Muscle layer of colon (tissue), 2 donors: ENCODE measurements around the gene BARHL1.

ENCODE experiments used
- H3K27ac ChIP-seq: one replicate; pipeline ENCODE4 v1.7.0; 2013; ENCODE audit warnings: low read depth, mild to moderate bottlenecking, low read length, moderate library complexity
- H3K27me3 ChIP-seq, 2 donors: one replicate each; pipeline ENCODE4 v1.7.0; 2013; ENCODE audit warnings: low read length in 2 of 2, mild to moderate bottlenecking in 2 of 2; ENCODE audit not compliant: insufficient read depth in 2 of 2, control insufficient read depth in 1 of 2
- H3K36me3 ChIP-seq: one replicate; pipeline ENCODE4 v1.7.0; 2013; ENCODE audit warnings: mild to moderate bottlenecking, low read length; ENCODE audit not compliant: insufficient read depth
- H3K4me1 ChIP-seq: one replicate; pipeline ENCODE4 v1.7.0; 2013; ENCODE audit warnings: mild to moderate bottlenecking, low read length; ENCODE audit not compliant: insufficient read depth
- H3K4me3 ChIP-seq, 2 donors: one replicate each; pipeline ENCODE4 v1.7.0; 2013; ENCODE audit warnings: low read length in 2 of 2, low read depth in 1 of 2, mild to moderate bottlenecking in 1 of 2, moderate library complexity in 1 of 2
- H3K9ac ChIP-seq: one replicate; pipeline ENCODE4 v1.7.0; 2013; ENCODE audit warnings: low read length
- H3K9me3 ChIP-seq: one replicate; pipeline ENCODE4 v1.7.0; 2013; ENCODE audit warnings: mild to moderate bottlenecking, low read length
- donor health status: abdominal sarcoma.
- donor health status: Adenocarcinoma of cecum.

The BARHL1 gene

DNA sequence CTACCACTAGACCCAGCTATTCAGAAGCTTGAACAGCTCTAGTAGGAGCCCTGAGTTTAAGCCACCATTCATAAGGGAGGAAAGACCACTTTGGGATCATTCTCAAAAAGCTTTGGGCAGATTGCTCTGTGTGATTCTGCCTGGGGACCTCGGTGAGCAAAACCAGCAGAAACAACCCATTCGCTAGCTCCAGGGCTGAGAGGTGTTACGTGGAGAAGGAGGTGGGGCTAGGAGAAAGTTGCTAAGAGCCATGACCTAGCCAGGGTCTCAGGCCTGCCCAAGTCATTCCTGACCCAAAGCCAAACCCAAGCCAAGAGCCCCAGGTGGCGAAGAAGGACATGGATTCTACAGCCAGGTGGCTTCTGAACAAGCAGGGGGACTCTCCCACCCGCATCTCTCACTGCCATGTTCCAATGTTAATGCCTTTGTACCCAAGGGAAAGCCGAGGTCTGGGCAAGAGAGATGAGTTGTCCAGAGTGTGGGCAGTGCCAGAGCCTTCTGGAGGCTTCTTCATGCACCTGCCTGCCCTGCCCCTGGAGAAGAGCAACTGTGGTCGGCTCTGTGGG, 4.0 kb upstream of the BARHL1 start:
- Histone ChIP-seq H3K4me3 (no peak overlapping the region), H3K27ac (no peak overlapping the region), H3K9ac (no peak overlapping the region), H3K36me3 (no peaks in the 10 kb centered on the region), H3K9me3 (no peaks in the 10 kb centered on the region), H3K4me1 (peaks cover 7% of the 10 kb centered on the region), H3K27me3 (peaks cover 33 to 83% of the 10 kb centered on the region in 2 donors)

DNA sequence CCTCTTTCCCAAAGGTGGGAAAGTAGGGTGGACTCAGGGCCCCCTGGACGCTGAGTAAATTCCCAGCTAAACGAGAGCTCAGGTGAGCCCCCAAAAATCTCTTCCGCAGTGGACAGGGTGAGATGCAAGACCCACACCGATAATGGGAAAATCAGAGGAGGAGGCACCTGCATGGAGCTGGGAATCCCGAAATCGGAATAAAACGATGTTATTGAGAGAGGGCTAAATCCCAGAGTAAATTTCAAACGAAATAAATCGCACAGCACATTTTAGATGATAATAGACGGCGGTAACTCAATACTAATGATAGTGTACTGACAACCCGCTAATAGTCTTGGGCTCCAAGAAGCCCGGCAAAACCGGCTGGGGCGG, 3.0 kb upstream of the BARHL1 start:
- H3K36me3 ChIP-seq = no peaks in the 10 kb centered on the region
- peaks cover 39 to 88% of the 10 kb centered on the region in 2 donors for H3K27me3 ChIP-seq
- no peak overlapping the region for H3K27ac ChIP-seq
- peaks cover 7% of the 10 kb centered on the region for H3K4me1 ChIP-seq
- no peak overlapping the region for H3K9ac ChIP-seq
- H3K4me3 ChIP-seq = no peak overlapping the region
- H3K9me3 ChIP-seq = no peaks in the 10 kb centered on the region

DNA sequence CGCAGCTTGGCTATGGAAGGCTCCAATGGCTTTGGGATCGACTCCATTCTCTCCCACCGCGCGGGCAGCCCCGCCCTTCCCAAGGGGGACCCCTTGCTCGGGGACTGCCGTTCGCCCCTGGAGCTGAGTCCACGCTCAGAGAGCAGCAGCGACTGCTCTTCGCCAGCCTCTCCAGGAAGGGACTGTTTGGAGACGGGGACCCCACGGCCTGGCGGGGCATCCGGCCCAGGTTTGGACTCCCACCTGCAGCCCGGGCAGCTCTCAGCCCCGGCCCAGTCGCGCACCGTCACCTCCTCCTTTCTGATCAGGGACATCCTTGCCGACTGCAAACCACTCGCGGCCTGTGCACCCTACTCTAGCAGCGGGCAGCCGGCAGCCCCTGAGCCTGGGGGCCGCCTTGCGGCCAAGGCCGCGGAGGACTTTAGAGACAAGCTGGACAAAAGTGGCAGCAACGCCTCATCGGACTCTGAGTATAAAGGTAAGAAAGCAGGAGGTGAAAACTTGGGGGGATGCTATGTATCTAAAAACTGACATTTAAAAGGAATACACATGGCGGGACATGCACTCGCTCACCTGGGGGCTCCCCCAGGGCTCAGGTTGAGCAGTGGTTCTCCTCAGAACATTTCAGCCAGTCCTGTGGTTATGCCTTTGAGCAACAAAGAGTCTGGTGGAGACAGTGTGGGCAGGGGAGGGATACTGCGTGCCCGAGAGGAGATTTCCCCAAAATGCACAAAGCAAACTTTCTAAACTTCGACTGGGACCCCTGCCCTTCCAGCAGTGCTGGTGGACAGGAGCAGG, 579 bp downstream of the BARHL1 start:
- H3K27me3 ChIP-seq = peaks cover 70 to 97% of the 10 kb centered on the region in 2 donors
- H3K4me3 ChIP-seq = no peak overlapping the region
- H3K4me1 ChIP-seq = peaks cover 7% of the 10 kb centered on the region
- no peak overlapping the region for H3K27ac ChIP-seq
- no peaks in the 10 kb centered on the region for H3K36me3 ChIP-seq
- H3K9me3 ChIP-seq = no peaks in the 10 kb centered on the region
- no peak overlapping the region for H3K9ac ChIP-seq

DNA sequence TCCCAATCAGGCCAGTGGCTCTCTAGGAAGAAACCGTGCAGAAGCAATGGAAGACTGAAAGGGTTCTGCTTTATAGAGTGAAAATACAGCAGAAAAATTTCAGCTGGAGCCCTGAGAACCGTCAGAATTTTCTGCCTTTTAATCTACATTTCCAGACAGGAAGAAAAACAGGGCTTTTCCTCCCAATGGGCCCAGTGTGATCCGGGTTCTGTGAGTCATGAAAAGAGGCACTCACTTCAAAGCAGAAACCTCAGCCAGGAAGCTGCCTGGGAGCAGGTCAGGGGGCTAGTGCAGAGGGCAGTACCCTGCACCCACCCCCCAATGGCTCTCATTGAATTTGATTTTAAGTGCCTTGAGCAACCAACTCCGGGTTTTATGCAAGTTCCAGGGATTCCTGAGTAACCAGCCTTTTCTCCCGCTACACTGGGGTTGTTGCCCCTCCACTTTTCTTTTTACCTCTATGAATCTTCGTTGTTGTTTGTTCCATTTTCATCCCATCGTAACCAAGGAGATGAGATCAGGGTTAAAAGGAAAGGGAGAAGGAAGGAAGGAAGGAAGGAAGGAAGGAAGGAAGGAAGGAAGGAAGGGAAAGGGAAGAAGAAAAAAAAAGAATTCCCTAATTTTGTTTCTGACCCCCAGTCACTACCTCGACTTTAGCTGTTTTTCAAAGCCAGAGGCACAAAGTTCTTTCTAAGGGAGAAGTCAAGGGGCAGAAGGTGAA, 1.3 kb downstream of the BARHL1 start:
- Histone ChIP-seq H3K4me1 (peaks cover 7% of the 10 kb centered on the region), H3K9me3 (no peaks in the 10 kb centered on the region), H3K27ac (no peak overlapping the region), H3K27me3 (peaks cover 66 to 99% of the 10 kb centered on the region in 2 donors), H3K4me3 (no peak overlapping the region), H3K36me3 (no peaks in the 10 kb centered on the region), H3K9ac (no peak overlapping the region)

DNA sequence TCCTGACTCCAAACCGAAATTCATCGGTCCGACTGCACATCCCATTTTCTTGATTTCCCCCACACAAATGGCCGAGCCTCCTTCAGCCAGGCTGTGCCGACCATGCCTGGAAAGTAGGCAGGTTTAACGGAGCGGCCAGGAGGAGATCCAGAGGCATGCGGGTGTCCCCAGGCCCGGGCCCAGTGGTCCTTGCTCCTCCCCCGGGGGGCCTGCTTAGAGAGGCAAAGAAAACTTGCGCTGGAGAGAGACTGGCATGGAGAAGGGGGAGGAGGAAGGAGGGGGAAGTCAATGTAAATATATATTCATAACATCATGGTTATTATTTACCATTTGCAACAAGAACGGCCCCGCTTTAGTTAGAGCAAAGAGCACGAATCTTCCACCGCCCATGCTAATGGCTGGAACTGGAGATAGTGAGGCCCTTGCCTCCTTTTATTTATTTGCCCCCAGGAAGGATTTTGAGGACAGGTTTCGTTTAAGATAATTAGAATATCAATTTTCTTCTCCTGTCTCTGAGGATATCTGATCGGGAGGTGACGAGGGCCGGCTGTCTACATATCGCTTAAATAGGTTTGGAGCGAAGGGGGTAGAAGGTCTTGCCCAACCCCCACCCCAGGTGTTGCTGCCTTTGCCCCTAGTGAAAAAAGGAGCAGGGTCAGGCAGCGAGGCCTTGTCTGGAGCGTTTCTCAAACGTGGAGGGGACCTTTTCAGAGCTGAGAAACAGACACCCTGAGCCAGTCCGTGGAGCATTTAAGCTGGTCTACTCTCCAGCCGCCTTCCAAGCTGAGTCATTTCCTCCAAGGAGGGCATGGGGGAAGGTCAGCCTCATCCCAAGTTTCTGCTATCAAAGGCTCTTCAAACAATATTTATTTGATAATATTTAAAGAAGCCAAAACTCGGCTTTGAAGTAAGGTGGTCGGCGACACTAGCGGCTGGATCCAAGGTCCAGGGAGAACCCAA, 2.5 kb downstream of the BARHL1 start:
- H3K27me3 ChIP-seq = peaks cover 55 to 98% of the 10 kb centered on the region in 2 donors
- H3K4me1 ChIP-seq = peaks cover 7% of the 10 kb centered on the region
- no peak overlapping the region for H3K27ac ChIP-seq

DNA sequence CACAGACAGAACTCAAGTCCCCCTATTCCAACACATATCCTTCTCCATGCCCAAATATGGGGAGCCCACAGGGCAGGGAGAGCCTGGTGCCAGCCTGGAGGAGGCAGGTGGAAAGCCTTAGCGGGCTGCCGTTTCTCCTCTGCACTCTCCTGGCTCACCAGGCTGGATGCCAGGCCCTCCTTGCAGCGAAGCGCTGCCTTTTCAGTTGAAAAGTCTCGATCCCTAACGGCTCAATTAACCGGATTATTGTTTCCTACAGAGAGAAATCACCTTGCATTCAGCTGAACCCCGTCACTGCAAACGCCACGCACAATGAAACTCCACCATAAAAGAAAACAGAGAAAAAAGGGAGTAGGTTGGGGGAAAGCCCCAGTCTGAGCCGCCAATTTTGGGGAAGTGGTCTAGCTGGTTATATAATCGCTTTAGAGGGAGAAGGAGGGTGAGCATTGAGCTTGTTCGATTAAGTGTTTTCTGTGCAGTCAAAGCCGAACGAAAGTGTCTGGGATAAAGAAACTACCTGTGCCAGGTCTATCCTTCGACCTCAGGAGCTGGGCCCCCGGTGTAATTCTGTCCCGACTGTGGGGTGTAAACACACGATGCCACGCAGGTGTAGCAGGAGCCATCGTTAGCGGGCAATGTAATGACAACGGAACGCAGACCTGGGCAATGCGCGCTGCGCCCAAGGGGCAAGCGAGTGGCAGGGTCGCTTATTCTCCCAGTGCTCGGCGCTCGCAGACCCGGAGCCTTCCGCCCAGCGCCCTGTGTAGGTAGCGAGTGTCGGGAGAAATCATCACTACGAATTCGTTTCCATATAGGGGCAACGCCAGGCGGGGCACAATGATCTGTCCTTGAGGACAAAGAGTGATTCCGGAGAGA, 3.8 kb downstream of the BARHL1 start:
- Histone ChIP-seq H3K27me3 (peaks cover 54 to 97% of the 10 kb centered on the region in 2 donors), H3K4me1 (peaks cover 7% of the 10 kb centered on the region), H3K27ac (no peak overlapping the region), H3K9me3 (no peaks in the 10 kb centered on the region), H3K9ac (no peak overlapping the region), H3K36me3 (no peaks in the 10 kb centered on the region), H3K4me3 (no peak overlapping the region)

More for the DNA sequence above, 2.5 kb downstream of the BARHL1 start:
- Histone ChIP-seq H3K9ac (no peak overlapping the region), H3K9me3 (no peaks in the 10 kb centered on the region), H3K4me3 (no peak overlapping the region), H3K36me3 (no peaks in the 10 kb centered on the region)

- Histone ChIP-seq H3K4me3 (no peak overlapping the region), H3K9me3 (no peaks in the 10 kb centered on the region), H3K27me3 (peaks cover 50 to 89% of the 10 kb centered on the region in 2 donors), H3K9ac (no peak overlapping the region), H3K4me1 (no peaks in the 10 kb centered on the region), H3K36me3 (no peaks in the 10 kb centered on the region), H3K27ac (no peak overlapping the region)
Observed at GRCh38 chr9:132586830-132587591, 4.6 kb downstream of the BARHL1 start.

GRCh38 chr9:132587592-132587955, 5.2 kb downstream of the BARHL1 start:
- Histone ChIP-seq H3K27ac (no peak overlapping the region), H3K4me1 (no peaks in the 10 kb centered on the region), H3K4me3 (no peak overlapping the region), H3K36me3 (no peaks in the 10 kb centered on the region), H3K9ac (no peak overlapping the region), H3K27me3 (peaks cover 50 to 83% of the 10 kb centered on the region in 2 donors), H3K9me3 (no peaks in the 10 kb centered on the region)

DNA sequence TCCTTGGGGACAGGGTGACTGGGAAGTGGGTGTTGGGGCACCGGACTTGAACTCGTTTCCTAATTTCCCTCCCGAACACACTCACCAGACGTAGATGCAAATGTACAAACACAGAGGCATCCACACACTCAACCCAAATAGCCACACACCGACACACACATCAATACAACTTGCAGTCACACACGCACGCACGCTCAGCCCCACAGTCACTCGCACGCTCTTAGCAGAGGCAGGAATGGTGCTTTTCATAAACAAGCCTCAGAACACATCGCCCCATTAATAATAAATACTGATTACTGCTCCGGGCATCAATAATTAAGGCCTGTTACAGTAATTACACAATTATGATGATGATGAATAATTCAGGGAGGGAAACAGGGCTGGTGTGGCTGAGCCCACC, 5.7 kb downstream of the BARHL1 start:
- Histone ChIP-seq H3K27me3 (peaks cover 49 to 78% of the 10 kb centered on the region in 2 donors), H3K27ac (no peak overlapping the region), H3K4me1 (no peaks in the 10 kb centered on the region), H3K9me3 (no peaks in the 10 kb centered on the region), H3K4me3 (no peak overlapping the region), H3K9ac (no peak overlapping the region), H3K36me3 (no peaks in the 10 kb centered on the region)
